ENCODE results near the gene MCU.
"Not testable (repeated sequence)": the region's sequence is repeated elsewhere in the genome, so short reads cannot be mapped to it uniquely, and the experiment has no call there.

Gene MCU, protein sequence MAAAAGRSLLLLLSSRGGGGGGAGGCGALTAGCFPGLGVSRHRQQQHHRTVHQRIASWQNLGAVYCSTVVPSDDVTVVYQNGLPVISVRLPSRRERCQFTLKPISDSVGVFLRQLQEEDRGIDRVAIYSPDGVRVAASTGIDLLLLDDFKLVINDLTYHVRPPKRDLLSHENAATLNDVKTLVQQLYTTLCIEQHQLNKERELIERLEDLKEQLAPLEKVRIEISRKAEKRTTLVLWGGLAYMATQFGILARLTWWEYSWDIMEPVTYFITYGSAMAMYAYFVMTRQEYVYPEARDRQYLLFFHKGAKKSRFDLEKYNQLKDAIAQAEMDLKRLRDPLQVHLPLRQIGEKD

DNA sequence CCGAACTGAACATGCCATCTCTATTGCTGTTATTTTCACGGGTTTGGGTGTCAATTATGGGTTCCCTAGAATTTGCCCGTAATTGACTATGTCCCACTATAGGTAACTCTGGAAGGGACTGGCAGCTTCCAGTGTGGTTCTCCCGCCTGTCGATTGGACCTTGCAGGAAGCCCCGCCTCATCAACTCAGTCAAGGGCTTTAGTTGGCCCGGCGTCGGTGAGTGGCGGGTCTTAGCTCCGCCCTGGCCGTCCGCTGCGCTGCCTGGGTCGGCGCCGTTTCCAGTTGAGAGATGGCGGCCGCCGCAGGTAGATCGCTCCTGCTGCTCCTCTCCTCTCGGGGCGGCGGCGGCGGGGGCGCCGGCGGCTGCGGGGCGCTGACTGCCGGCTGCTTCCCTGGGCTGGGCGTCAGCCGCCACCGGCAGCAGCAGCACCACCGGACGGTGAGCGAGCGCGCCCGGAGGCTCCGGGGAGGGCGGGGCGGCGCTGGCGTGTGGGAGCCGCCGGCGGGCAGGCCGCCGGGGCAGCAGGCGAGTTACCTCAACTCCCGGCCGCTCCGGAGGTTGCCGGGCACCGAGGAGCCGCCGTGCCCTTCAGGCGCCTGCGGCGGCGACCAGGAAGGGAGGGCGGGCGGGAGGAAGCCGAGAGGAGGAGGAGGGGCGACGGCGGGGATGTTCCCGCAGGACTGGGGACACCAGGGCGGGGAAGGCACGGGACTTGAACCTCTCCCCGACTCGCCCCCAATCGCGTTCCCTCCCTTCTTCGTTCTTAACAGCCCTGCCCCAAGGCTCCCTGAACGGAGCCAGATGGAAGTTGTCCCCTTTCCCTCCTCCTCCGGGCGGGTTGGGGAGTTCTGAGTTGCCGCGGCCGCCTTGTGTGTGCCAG lies at the start of gene MCU:
Gene MCU, plus strand, starts transcription at position 281 of the 881 bp plus-strand sequence. Its CDS starts 9 bp downstream, at position 290.
- peak; percentile 96 for DNase-seq

DNA sequence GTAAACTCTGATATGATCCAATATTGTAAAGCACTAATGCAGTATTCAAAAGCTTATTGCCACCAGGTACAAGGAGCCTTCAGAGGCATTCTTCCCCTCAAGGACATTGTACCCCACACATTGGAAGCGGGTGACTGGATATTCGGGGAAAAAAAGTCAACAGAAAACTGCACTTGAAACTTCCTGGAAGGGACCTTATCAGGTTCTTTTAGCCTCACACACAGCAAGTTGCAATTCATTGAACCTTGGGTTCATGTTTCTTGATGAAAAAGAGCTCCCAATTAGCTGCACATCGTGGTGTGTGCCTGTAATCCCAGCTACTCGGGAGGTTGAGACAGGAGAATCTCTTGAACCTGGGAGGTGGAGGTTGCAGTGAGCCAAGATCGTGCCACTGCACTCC lies 49.6 kb upstream of the MCU start:
- DNase-seq: no peak

DNA sequence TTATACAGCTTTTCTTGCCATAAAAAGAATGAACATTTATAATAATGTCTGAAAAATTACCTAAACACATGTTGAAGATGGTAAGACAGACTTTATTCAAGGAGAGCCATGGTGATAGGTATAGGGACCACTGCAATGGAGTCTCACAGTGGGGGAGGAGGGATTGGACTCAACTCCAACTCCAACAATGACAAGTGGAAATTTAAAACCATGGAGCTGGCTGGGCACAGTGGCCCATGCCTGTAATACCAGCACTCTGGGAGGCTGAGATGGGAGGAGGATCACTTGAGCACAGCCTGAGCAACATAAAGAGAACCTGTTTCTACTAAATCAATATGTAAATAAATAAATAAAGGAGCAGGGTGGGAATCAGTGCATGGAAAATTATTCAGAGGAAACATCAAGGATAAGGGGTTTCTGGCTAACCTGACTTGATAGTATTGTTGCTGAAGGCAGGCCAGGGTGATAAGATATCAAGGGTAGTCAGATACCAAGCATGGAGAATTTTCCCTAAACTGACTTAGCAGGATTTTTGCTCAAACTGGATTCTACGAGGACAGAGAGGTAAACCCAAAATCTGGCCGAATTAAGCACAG lies 46.6 kb upstream of the MCU start:
- DNase-seq: no peak

DNA sequence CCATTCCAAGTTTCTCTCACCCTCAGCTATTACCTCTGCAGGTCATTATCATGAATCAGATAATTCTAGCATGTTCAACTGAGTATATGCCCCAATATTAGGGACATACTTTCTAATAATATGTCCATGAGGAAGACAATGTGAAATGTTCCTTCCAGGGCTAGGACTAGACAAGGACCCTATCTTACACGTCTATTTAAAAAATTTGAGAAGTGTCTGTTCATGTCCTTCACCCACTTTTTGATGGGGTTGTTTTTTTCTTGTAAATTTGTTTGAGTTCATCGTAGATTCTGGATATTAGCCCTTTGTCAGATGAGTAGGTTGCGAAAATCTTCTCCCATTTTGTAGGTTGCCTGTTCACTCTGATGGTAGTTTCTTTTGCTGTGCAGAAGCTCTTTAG lies 45.0 kb upstream of the MCU start:
- DNase-seq: not testable (repeated sequence)

DNA sequence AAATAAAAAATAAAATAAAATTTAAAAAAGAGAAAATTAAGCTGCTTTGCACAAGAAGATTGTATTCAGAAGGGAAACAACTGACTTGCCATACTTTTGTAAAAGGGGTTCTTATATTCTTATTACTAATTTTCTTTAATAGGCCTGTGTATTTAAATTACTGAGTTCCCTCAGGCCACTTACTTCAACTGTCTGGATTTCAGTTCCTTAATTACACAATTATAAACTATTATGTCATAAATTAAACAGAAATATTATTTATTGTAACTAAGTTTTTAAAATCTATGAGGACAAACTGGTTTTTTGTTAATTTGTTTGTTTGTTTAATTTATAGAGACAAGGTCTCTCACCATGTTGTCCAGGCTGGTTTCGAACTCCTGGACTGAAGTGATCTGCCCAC lies 43.6 kb upstream of the MCU start:
- no peak for DNase-seq

DNA sequence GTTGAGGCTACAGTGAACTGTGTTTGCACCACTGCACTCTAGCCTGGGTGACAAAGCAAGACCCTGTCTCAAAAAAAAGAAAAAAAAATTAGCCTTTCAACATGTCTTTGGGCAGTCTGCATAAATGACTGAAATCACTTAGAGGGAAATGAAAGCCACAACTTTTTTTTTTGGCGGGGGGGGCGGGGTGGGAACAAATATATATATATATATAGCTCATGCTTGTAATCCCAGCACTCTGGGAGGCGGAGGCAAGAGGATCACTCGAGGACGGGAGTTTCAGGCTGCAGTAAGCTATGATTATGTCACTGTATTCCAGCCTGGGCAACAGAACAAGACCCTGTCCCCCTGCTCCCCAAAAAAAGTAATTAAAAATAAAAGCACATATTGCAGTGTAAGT lies 42.7 kb upstream of the MCU start:
- no peak for DNase-seq

DNA sequence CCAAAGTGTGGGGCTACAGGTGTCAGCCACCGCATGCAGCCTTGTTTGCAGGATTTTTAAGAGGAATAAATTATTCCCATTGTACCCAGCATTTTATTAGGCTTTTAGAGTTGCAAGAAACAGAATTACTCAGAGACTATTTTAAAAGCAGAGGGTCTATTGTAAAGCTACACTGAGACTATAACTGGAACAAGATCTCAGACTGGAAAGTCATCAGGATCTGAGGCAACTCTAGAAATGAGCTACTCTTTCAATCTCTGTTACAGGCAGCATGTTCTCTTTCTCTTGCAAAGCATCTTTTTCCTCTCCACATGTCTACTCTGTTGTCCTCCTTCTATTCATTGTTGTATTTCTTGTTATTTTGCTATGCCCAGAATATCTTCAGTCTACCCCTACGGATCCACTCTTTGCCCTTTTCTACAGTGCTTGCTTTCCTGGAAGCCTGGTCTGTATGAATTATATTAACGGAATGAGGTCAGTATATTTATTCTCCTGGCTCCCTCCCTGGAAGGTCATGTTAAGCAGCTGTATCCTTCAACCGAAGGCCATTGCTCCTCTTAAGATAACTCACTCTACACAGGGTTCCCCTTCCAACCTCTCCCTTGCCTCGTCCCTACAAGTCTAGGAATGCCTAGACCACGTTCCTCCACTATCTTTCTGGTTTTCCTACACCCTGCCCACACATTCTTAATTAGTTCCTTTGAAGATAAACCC lies 38.4 kb upstream of the MCU start:
- DNase-seq: no peak

DNA sequence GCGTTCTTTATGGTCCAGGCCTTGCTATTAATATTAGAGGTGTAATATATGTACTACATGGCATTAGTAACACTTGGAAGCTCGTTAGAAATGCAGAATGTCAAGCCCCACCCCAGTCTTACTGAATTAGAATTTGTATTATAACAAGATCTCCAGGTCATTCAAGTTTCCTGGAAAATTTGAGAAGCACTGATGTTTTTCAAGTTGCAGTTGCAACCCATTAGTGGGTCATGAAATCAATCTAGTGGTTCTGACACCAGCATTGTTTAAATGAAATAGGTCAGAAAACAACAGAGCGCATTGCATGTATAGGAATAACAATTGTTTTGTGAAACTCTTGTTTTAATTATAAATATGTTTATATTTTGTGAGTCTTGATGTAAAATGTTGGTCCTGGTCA lies 37.2 kb upstream of the MCU start:
- no peak for DNase-seq

DNA sequence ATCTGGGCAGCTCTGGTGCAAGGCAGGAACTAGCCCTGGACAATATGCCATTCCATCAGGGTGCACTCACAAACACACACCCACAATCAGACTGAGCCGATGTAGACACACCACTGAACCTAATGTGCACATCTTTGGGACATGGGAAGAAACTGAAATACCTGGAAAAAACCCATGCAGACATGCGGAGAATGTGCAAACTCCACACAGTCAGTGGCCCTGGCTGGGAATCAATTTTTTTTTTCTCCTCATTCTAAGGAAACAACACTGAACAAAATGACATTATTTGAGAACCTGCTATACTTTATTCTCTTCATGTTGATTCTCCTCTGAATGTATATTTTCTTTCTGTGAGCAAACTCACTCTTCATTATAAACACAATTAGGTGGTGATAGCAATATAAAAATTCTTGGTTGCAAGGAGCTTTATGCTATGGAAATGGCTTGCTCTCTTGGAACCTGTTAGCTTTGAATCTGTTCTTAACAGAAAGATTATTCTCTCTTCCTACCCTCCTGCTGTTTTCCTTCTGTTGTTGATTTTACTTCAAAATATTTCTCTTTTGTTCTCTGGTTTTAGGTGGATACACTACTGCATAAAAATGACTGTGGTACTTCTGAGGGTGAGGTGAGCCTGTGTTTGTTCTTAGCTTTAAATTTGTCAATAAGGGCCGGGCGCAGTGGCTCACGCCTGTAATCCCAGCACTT lies 33.1 kb upstream of the MCU start:
- no peak for DNase-seq

DNA sequence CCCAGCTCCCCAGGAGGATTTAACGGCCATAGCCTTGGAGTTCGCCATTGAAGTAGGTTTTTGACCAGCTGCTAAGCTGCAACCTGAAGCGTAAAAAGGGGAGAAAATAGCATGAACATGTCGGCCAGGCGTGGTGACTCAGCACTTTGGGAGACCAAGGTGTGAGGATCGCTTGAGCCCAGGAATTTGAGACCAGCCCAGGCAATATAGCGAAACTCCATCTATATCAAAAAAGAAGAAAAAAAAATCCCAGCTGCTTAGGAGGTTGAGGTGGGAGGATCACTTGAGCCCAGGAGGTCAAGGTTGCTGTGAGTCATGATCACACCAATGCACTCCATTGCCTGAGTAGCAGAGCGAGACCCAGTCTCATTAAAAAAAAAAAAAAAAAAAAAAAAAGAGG lies 32.2 kb upstream of the MCU start:
- DNase-seq: no peak

DNA sequence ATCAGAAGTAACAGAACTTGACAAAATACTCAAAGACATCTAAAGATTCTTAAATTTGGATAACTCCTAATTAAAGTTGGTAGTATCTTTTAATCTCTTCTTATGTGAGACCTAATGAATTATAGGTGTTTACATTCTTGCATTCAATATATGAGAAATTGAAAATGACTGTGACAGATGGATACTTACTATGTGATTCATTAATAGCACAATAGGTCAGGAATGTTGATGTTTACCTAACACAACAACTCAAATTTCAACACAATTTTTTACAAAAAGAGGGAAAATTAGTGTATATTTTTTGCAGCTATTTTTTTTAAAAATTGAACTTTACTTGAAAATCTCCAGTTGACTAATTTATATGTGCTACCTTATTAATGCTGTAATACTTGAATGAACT lies 31.7 kb upstream of the MCU start:
- no peak for DNase-seq

DNA sequence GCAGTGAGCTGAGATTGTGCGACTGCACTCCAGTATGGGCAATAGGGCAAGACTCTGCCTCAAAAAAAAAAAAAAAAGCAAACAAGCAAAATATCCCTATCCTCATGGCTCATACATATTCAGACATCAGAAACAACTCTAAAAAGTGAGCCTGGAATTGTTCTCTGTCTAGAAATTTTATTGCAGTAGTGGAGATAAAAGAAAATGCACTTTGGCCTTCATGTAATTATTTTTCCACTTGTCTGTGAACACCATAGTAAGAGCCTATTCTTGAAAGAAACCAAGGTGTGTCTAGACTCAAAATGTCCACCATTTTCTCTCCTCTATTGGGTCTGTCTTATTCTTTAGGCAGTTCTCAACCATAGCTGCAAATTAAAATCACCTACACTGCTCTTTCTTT lies 30.5 kb upstream of the MCU start:
- DNase-seq: no peak

DNA sequence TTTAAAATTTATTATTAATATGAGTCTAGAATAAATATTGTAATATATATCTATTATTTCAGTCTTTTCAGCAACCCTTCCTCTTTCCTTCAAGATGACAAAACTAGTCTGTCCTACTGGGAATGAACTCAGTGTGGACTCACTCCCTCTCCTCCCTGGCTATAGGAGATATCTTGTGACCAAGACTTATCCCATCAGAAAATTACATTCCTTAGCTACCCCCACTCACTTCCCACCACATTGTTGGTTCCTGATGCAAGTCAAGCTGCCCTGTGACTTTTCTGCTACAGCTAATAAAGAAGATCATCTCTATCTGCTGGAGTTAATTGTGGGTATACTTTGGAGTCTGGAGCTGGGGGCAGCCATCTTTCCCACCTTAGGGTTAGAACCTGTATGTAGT lies 28.0 kb upstream of the MCU start:
- DNase-seq: no peak

DNA sequence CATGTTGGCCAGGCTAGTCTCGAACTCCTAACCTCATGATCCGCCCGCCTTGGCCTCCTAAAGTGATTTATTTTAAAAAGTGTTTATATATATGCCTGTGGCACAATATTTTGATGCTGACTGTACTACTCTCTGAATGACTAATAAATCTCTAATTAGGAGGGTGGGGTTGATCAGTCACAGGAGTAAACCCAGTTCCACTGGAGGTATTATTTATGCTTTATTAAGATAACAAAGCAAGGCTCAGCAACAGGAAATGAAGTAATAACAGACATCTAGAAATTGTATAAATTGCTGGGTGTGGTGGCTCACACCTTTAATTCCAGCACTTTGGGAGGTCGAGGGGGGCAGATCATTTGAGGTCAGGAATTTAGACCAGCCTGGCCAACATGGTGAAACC lies 26.0 kb upstream of the MCU start:
- DNase-seq: no peak

DNA sequence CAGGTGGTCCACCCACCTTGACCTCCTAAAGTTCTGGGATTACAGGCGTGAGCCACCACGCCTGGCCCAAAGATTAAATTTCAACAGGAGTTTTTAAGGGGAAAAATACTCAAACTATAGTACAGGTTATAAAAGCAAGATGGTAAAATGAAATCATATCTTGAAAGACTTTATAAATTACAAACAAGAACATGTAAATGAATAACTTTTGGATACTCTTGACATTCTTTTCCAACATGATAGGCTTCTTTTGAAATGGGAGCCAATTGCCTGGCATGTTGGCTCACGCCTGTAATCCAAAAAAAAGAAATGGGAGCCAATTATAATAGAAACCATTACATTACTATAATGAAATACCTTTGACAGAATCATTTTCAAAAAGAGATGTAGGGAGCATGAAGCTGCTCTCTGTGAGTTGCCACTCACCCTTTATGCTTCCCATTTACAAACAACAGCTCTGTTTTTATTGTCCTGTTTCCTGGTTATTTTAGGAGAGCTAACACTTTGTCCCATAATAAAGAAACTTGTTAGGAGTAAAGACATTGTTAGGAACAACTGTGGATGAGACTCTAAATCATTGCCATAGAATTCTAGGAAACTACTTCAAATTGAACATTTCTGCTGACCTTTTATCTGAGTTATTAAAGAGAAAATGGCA lies 24.6 kb upstream of the MCU start:
- DNase-seq: no peak

DNA sequence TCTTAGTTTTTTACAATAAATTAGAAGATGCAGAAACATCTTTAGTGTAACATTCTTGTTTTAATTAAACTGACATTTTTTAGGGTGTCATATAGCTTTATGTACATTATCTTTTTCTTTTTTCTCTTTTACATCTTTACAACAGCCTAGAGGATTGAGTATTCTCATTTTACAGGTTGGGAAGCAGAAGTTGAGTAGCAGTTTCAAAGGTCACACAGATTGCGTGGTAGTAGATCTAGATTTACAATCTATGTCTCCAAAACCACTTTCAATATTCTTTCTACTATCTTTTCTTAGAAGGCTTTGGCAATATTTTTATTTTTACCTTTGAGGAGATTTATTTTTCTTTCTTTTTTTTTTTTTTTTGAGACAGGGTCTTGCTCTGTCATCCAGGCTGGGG lies 18.7 kb upstream of the MCU start:
- no peak for DNase-seq

DNA sequence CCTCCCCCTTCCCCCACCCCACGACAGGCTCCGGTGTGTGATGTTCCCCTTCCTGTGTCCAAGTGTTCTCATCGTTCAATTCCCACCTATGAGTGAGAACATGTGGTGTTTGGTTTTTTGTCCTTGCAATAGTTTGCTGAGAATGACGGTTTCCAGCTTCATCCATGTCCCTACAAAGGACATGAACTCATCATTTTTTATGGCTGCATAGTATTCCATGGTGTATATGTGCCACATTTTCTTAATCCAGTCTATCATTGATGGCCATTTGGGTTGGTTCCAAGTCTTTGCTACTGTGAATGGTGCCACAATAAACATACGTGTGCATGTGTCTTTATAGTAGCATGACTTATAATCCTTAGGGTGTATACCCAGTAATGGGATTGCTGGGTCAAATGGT lies 17.8 kb upstream of the MCU start:
- not testable (repeated sequence) for DNase-seq

DNA sequence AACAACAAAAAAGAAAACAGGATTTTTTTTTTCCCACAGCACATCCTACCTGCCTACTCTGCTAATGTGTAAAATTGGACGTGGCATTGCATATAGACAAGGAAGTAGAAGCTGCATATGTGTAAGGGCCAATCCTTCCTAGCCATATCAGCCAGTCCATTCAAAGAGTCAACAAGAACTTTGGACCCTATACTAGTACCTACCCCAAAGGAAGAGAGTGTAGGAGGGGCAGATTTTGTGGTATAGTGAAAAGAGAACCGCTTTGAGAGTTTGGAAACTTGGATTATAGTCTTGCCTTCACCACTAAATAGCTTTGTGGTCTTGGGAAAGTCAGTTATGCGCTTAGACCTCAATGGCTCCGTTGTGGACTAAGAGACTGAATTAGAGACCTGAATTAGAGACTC lies 12.1 kb upstream of the MCU start:
- no peak for DNase-seq

DNA sequence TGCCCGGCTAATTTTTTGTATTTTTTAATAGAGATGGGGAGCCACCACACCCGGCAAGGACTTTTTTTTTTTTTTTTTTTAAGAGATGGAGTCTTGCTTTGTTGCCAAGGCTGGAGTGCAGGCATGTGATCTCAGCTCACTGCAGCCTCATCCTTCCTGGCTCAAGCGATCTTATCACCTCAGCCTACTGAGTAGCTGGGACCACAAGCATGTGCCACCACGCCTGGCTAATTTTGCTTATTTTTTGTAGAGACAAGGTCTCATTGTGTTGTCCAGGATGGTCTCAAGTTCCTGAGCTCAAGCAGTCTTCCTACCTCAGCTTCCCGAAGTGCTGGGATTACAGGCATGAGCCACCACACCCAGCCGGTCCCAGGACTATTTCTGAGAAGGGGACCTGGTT lies 9.3 kb upstream of the MCU start:
- no peak for DNase-seq

DNA sequence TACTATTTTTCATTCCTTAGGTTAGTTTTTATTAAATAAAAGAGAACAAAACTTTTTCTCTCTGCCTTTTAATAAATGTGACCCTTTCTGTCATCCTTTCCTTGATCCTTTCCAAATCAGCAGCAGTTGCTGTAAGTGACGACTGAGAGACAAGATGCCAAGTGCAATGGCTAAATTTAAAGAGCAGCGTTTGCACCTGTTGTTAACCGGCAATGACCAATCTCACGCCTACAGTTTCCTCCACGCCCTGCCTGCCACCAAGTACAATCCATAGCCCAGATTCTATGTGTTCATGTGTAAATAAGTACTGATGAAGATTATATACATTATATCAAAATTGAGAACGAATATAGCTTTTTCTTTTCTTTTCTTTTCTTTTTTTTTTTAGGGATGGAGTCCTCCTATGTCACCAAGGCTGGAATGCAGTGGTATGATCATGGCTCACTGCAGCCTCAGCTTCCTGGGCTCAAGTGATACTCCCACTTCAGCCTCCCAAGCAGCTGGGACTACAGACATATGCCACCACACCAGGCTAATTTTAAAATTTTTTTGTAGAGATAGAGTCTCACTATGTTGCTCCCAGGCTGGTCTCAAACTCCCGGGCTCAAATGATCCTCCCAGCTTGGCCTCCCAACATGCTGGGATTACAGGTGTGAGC lies 6.5 kb upstream of the MCU start:
- no peak for DNase-seq

DNA sequence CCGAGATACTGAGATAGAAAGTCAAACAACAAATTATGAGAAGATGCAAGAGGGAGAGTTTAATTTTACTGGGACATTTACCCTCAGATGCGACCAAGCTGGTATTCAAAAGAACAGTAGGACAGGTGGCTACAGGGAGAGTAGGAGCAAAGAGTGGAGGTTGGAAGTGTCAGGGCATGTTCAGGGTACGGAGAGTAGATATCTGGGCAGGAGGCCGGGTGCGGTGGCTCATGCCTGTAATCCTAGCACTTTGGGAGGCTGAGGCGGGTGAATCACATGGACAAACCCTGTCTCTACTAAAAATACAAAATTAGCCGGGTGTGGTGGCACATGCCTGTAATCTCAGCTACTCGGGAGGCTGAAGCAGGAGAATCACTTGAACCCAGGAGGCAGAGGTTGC lies 5.5 kb upstream of the MCU start:
- DNase-seq: not testable (repeated sequence)
